Natural killer cell (primary cell): ENCODE data around the gene KCNQ1OT1. TPM values are rescaled to one million over a fixed set of nuclear protein-coding genes. Genes with fewer than 3 reads are reported as not detected.

Source experiments
- ATAC-seq, 3 donors: fragments of 150-1000 bp in 2 of 3; fragments of 200-7000 bp in 1 of 3; cut with Tn5 transposase; 1 replicate in 1 of 3; 2 replicates in 2 of 3; pipeline ENCODE4 v1.10.0; 2021; ENCODE audit warnings: mild to moderate bottlenecking in 2 of 3, moderate library complexity in 2 of 3
- DNase-seq, 2 donors: peaks; one replicate each; pipeline versions ENCODE4 v3.0.0 to v3.0.0-alpha.2; 2013 to 2021; ENCODE audit warnings: mixed read lengths in 1 of 2
- H3K27ac ChIP-seq: one replicate; pipeline ENCODE4 v1.5.1; 2013; ENCODE audit warnings: mild to moderate bottlenecking, low read length
- H3K27me3 ChIP-seq: one replicate; pipeline ENCODE4 v1.6.1; 2013; ENCODE audit warnings: low read length; ENCODE audit not compliant: control insufficient read depth, insufficient read depth
- H3K36me3 ChIP-seq: one replicate; pipeline ENCODE4 v1.6.1; 2013; ENCODE audit warnings: low read length; ENCODE audit not compliant: control insufficient read depth, insufficient read depth
- H3K4me1 ChIP-seq: one replicate; pipeline ENCODE4 v1.6.1; 2013; ENCODE audit warnings: low read length; ENCODE audit not compliant: control insufficient read depth, insufficient read depth
- H3K4me3 ChIP-seq: one replicate; pipeline ENCODE4 v1.5.1; 2013; ENCODE audit warnings: low read length
- H3K9me3 ChIP-seq: one replicate; pipeline ENCODE4 v1.6.1; 2013; ENCODE audit warnings: low read length; ENCODE audit not compliant: control insufficient read depth, insufficient read depth
- H3K27ac Mint-ChIP-seq, 2 donors: one replicate each; pipeline ENCODE4 v1.8.0; 2022; ENCODE audit warnings: mild to moderate bottlenecking in 2 of 2, mixed read lengths in 2 of 2, moderate library complexity in 1 of 2
- H3K27me3 Mint-ChIP-seq, 2 donors: one replicate each; pipeline ENCODE4 v1.8.0; 2022; ENCODE audit warnings: low read depth in 2 of 2, mixed read lengths in 2 of 2
- H3K36me3 Mint-ChIP-seq: one replicate; pipeline ENCODE4 v1.8.0; 2022; ENCODE audit warnings: mixed read lengths
- H3K4me1 Mint-ChIP-seq, 2 donors: one replicate each; pipeline ENCODE4 v1.8.0; 2022; ENCODE audit warnings: mixed read lengths in 2 of 2
- H3K4me3 Mint-ChIP-seq: one replicate; pipeline ENCODE4 v1.8.0; 2022; ENCODE audit warnings: mild to moderate bottlenecking, moderate library complexity, mixed read lengths
- H3K9me3 Mint-ChIP-seq, 2 donors: one replicate each; pipeline ENCODE4 v1.8.0; 2022; ENCODE audit warnings: mixed read lengths in 2 of 2
- CTCF ChIP-seq: fragments of 200-600 bp; IDR thresholded peaks from one replicate; pipeline ENCODE4 v1.8.0; 2022; ENCODE audit warnings: antibody characterized with exemption
- WGBS: methylation state at CpG from one replicate; pipeline ENCODE4 v1.1.7; 2013; ENCODE audit warnings: missing lambda C conversion rate; ENCODE audit not compliant: insufficient coverage; 5-methylcytosine and 5-hydroxymethylcytosine counted together
- intact Hi-C: fragments of 100-400 bp; cut with micrococcal nuclease; formaldehyde crosslinking; loops from one replicate; pipeline ENCODE4 v1.14.2; 2022
- total RNA-seq, 4 donors: library from RNA; stranded (reverse); fragments of 120-200 nt in 1 of 4; gene quantifications; one replicate each; pipeline versions ENCODE4 v1.2.3 to v1.2.4, GENCODE V29; 2013 to 2022

Gene KCNQ1OT1
- total RNA-seq, 3 donors from 2014 or later (not counting 1 experiment from before 2014, with no cell fraction given): 0.72 to 0.78 (median 0.75) TPM

GRCh38 chr11:2706321-2706720 lies 6.5 kb upstream of the KCNQ1OT1 start:
- intact Hi-C loops: no loop called here
- DNase-seq (no peak), ATAC-seq (no peak)
- H3K27ac Mint-ChIP-seq: no peak overlapping the region
- no peaks in the 10 kb centered on the region for H3K4me1 ChIP-seq
- WGBS: no CpG with 5 or more reads among the region's 1 CpG
- H3K9me3 Mint-ChIP-seq: no peaks in the 10 kb centered on the region
- H3K4me3 Mint-ChIP-seq: no peak overlapping the region
- H3K9me3 ChIP-seq: no peaks in the 10 kb centered on the region
- H3K27me3 Mint-ChIP-seq: no peaks in the 10 kb centered on the region
- no peak overlapping the region for H3K4me3 ChIP-seq
- no peak for TF ChIP-seq CTCF
- no peak overlapping the region for H3K27ac ChIP-seq
- H3K36me3 ChIP-seq: no peaks in the 10 kb centered on the region
- no peaks in the 10 kb centered on the region for H3K27me3 ChIP-seq
- H3K36me3 Mint-ChIP-seq: no peaks in the 10 kb centered on the region
- no peaks in the 10 kb centered on the region for H3K4me1 Mint-ChIP-seq

- WGBS: 67% methylated on average over 13 of the region's 14 CpGs
- no peak overlapping the region for H3K27ac Mint-ChIP-seq
- H3K27me3 Mint-ChIP-seq: no peaks in the 10 kb centered on the region
- H3K27me3 ChIP-seq: no peaks in the 10 kb centered on the region
- peaks cover 4% of the 10 kb centered on the region for H3K4me1 ChIP-seq
- no peak for DNase-seq
- intact Hi-C loops: no loop called here
- H3K4me1 Mint-ChIP-seq: no peaks in the 10 kb centered on the region
- no peaks in the 10 kb centered on the region for H3K36me3 Mint-ChIP-seq
- no peak for ATAC-seq
- no peaks in the 10 kb centered on the region for H3K36me3 ChIP-seq
- H3K9me3 Mint-ChIP-seq: no peaks in the 10 kb centered on the region
- H3K4me3 ChIP-seq: no peak overlapping the region
- no peaks in the 10 kb centered on the region for H3K9me3 ChIP-seq
- TF ChIP-seq CTCF: no peak
- H3K4me3 Mint-ChIP-seq: no peak overlapping the region
- H3K27ac ChIP-seq: no peak overlapping the region
Measured at GRCh38 chr11:2704896-2705606, 5.3 kb upstream of the KCNQ1OT1 start.

- Histone ChIP-seq H3K4me3 (no peak overlapping the region), H3K9me3 (no peaks in the 10 kb centered on the region), H3K27ac (no peak overlapping the region), H3K36me3 (no peaks in the 10 kb centered on the region), H3K27me3 (no peaks in the 10 kb centered on the region), H3K4me1 (peaks cover 4% of the 10 kb centered on the region)
- WGBS: 86% methylated on average over 6 of the region's 6 CpGs
- ATAC-seq (no peak), DNase-seq (no peak)
- H3K27ac Mint-ChIP-seq: no peak overlapping the region
- no peaks in the 10 kb centered on the region for H3K36me3 Mint-ChIP-seq
- no peaks in the 10 kb centered on the region for H3K4me1 Mint-ChIP-seq
- intact Hi-C loops: no loop called here
- no peaks in the 10 kb centered on the region for H3K27me3 Mint-ChIP-seq
- TF ChIP-seq CTCF: no peak
- no peak overlapping the region for H3K4me3 Mint-ChIP-seq
- H3K9me3 Mint-ChIP-seq: no peaks in the 10 kb centered on the region
Measured at GRCh38 chr11:2704356-2704755, 4.6 kb upstream of the KCNQ1OT1 start.
